Measurements from ENCODE around the gene HS3ST5. TPM values are rescaled to one million over a fixed set of nuclear protein-coding genes. Genes with fewer than 3 reads are reported as not detected.

The HS3ST5 gene
- total RNA-seq, 3 donors from 2014 or later (not counting 1 experiment from before 2014, with no cell fraction given), result not detected

DNA sequence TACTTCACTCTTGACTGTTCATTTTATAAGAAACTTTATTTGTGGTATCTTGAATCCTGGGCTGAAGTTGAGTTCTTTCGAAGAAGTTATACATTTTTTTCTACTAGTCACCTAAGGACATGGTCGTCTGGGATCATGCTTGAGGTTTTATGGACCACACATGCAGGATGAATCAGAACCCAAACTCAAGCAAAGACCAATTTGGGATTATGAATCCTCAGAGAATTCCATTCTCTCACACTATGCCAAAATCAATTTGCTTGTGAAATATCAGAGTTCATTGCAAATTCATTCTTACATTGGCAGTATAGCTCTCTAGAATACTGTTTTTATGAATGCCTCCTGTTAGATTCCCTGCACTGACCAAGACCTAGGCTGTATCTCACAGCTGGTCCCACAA lies 257.6 kb downstream of the HS3ST5 start:
- intact Hi-C loops (cut with micrococcal nuclease), result no loop called here
- 91% methylated on average over 2 of the region's 2 CpGs for WGBS (ENCODE audit: insufficient coverage)
- ATAC-seq (no peak), DNase-seq (no peak)
- H3K9me3 Mint-ChIP-seq, result peaks cover 0 to 8% of the 10 kb centered on the region in 2 donors
- Histone ChIP-seq H3K9me3 (ENCODE audit: control insufficient read depth, insufficient read depth, low read length) (no peaks in the 10 kb centered on the region), H3K4me3 (ENCODE audit: low read length) (no peak overlapping the region), H3K36me3 (ENCODE audit: control insufficient read depth, insufficient read depth, low read length) (no peaks in the 10 kb centered on the region), H3K27me3 (ENCODE audit: control insufficient read depth, insufficient read depth, low read length) (no peaks in the 10 kb centered on the region), H3K27ac (ENCODE audit: low read length) (no peak overlapping the region), H3K4me1 (ENCODE audit: control insufficient read depth, insufficient read depth, low read length) (no peaks in the 10 kb centered on the region)
- H3K27me3 Mint-ChIP-seq (ENCODE audit: low read depth in 2 of 2), result no peaks in the 10 kb centered on the region
- no peaks in the 10 kb centered on the region for H3K36me3 Mint-ChIP-seq
- H3K4me1 Mint-ChIP-seq, result no peaks in the 10 kb centered on the region
- no peak overlapping the region for H3K4me3 Mint-ChIP-seq
- TF ChIP-seq, protein P1, sequence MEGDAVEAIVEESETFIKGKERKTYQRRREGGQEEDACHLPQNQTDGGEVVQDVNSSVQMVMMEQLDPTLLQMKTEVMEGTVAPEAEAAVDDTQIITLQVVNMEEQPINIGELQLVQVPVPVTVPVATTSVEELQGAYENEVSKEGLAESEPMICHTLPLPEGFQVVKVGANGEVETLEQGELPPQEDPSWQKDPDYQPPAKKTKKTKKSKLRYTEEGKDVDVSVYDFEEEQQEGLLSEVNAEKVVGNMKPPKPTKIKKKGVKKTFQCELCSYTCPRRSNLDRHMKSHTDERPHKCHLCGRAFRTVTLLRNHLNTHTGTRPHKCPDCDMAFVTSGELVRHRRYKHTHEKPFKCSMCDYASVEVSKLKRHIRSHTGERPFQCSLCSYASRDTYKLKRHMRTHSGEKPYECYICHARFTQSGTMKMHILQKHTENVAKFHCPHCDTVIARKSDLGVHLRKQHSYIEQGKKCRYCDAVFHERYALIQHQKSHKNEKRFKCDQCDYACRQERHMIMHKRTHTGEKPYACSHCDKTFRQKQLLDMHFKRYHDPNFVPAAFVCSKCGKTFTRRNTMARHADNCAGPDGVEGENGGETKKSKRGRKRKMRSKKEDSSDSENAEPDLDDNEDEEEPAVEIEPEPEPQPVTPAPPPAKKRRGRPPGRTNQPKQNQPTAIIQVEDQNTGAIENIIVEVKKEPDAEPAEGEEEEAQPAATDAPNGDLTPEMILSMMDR (IDR thresholded peaks at IDR 0.05), result no peak
- no peak overlapping the region for H3K27ac Mint-ChIP-seq

DNA sequence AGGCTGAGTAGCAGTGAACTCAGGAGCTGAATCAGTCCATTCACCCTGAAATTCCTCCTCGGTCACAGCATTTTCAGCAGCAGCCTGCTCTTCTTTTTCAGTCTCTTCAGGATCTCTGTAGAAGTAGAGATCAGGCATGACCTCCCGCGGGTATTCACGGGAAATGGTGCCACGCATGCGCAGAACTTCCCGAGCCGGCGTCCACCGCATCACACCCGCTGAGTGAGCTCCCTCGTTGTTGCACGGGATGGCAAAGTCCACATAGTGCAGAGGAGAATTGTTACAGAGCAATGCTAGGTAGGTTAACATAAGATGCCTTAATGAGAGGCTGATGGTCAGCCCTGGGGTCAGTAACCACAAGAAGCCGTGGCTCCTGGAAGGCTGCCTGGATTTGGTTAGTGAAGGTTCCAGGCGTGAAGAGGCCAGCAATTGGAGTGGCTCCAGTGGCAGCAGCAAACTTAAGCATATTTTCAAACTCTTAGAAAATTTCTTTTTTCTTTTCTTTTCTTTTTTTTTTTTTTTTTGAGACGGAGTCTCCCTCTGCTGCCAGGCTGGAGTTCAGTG lies 258.4 kb downstream of the HS3ST5 start:
- no peak for ATAC-seq
- Histone ChIP-seq H3K27me3 (ENCODE audit: control insufficient read depth, insufficient read depth, low read length) (no peaks in the 10 kb centered on the region), H3K27ac (ENCODE audit: low read length) (no peak overlapping the region), H3K9me3 (ENCODE audit: control insufficient read depth, insufficient read depth, low read length) (no peaks in the 10 kb centered on the region), H3K4me1 (ENCODE audit: control insufficient read depth, insufficient read depth, low read length) (no peaks in the 10 kb centered on the region), H3K36me3 (ENCODE audit: control insufficient read depth, insufficient read depth, low read length) (no peaks in the 10 kb centered on the region), H3K4me3 (ENCODE audit: low read length) (no peak overlapping the region)
- H3K36me3 Mint-ChIP-seq, result no peaks in the 10 kb centered on the region
- TF ChIP-seq, protein P1 (IDR thresholded peaks at IDR 0.05), result no peak
- H3K4me3 Mint-ChIP-seq, result no peak overlapping the region
- no peaks in the 10 kb centered on the region for H3K4me1 Mint-ChIP-seq
- intact Hi-C loops (cut with micrococcal nuclease), result no loop called here
- H3K27ac Mint-ChIP-seq, result no peak overlapping the region
- no peak for DNase-seq
- H3K9me3 Mint-ChIP-seq, result peaks cover 0 to 8% of the 10 kb centered on the region in 2 donors
- WGBS (ENCODE audit: insufficient coverage), result 92% methylated on average over 16 of the region's 16 CpGs
- no peaks in the 10 kb centered on the region for H3K27me3 Mint-ChIP-seq (ENCODE audit: low read depth in 2 of 2)

DNA sequence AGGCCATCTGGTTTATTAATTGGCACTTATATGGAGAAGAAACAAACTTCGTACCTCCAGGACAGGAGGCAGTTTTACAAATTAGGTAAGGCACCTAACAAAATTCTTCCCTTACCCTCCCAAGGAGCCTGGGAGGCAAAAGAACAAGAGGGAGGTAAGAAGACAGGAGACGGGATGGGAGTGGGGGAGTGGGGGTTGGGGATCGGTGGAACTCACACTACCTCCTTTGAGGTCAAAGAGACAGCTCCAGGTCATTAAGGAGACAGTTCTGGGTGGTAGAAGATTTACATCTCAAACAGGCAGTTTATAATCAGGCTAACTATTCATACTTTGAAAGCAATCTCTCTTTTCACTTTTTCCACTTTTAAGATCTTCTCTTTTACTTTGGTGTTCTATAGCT lies 259.6 kb downstream of the HS3ST5 start:
- Histone ChIP-seq H3K27me3 (ENCODE audit: control insufficient read depth, insufficient read depth, low read length) (no peaks in the 10 kb centered on the region), H3K27ac (ENCODE audit: low read length) (no peak overlapping the region), H3K4me1 (ENCODE audit: control insufficient read depth, insufficient read depth, low read length) (no peaks in the 10 kb centered on the region), H3K4me3 (ENCODE audit: low read length) (no peak overlapping the region), H3K36me3 (ENCODE audit: control insufficient read depth, insufficient read depth, low read length) (no peaks in the 10 kb centered on the region), H3K9me3 (ENCODE audit: control insufficient read depth, insufficient read depth, low read length) (no peaks in the 10 kb centered on the region)
- H3K27me3 Mint-ChIP-seq (ENCODE audit: low read depth in 2 of 2), result no peaks in the 10 kb centered on the region
- no peak overlapping the region for H3K27ac Mint-ChIP-seq
- H3K9me3 Mint-ChIP-seq, result peaks cover 0 to 8% of the 10 kb centered on the region in 2 donors
- no peak overlapping the region for H3K4me3 Mint-ChIP-seq
- intact Hi-C loops (cut with micrococcal nuclease), result no loop called here
- H3K4me1 Mint-ChIP-seq, result no peaks in the 10 kb centered on the region
- DNase-seq (no peak), ATAC-seq (no peak)
- TF ChIP-seq, protein P1 (IDR thresholded peaks at IDR 0.05), result no peak
- WGBS (ENCODE audit: insufficient coverage), result 69% methylated on average over 2 of the region's 3 CpGs
- H3K36me3 Mint-ChIP-seq, result no peaks in the 10 kb centered on the region

DNA sequence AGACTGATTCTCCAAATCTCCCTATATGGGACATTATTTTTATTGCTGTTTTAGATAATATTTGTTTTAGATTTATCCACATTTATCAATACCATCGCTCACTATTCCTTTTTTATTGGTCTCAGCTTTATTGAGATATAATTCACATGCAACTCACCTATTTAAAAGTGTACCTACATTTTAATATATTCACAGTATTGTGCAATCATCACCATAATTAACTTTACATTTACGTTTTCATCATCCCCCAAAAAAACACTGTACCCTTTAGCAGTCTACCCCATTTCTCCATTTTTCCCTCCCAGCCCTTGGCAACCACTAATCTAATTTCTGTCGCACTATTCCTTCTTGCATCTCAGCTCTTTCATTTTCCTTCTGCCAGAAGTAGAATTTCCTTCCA lies 261.1 kb downstream of the HS3ST5 start:
- no peaks in the 10 kb centered on the region for H3K27me3 ChIP-seq (ENCODE audit: control insufficient read depth, insufficient read depth, low read length)
- no peak overlapping the region for H3K4me3 Mint-ChIP-seq
- H3K27me3 Mint-ChIP-seq (ENCODE audit: low read depth in 2 of 2), result no peaks in the 10 kb centered on the region
- H3K4me1 ChIP-seq (ENCODE audit: control insufficient read depth, insufficient read depth, low read length), result no peaks in the 10 kb centered on the region
- TF ChIP-seq, protein P1 (IDR thresholded peaks at IDR 0.05), result no peak
- no peak overlapping the region for H3K27ac Mint-ChIP-seq
- peaks cover 0 to 8% of the 10 kb centered on the region in 2 donors for H3K9me3 Mint-ChIP-seq
- H3K4me3 ChIP-seq (ENCODE audit: low read length), result no peak overlapping the region
- no peaks in the 10 kb centered on the region for H3K36me3 ChIP-seq (ENCODE audit: control insufficient read depth, insufficient read depth, low read length)
- H3K27ac ChIP-seq (ENCODE audit: low read length), result no peak overlapping the region
- no peaks in the 10 kb centered on the region for H3K9me3 ChIP-seq (ENCODE audit: control insufficient read depth, insufficient read depth, low read length)
- no peak for DNase-seq
- no peak for ATAC-seq
- 69% methylated on average over 3 of the region's 3 CpGs for WGBS (ENCODE audit: insufficient coverage)
- H3K36me3 Mint-ChIP-seq, result no peaks in the 10 kb centered on the region
- intact Hi-C loops (cut with micrococcal nuclease), result no loop called here
- H3K4me1 Mint-ChIP-seq, result no peaks in the 10 kb centered on the region
